GM21737 (cell line): ENCODE results near the gene ANKS1A.
A peak's percentile ranks its signal among the peaks of the same experiment; 100 is the strongest.
"Not testable (repeated sequence)": the region's sequence is repeated elsewhere in the genome, so short reads cannot be mapped to it uniquely, and the experiment has no call there.

Experiments used
- ATAC-seq: cut with Tn5 transposase; IDR thresholded peaks from one replicate; pipeline ENCODE4 v1.9.1; 2021; ENCODE audit warnings: mild to moderate bottlenecking, moderate library complexity; ENCODE audit not compliant: unreplicated experiment

Gene ANKS1A, protein sequence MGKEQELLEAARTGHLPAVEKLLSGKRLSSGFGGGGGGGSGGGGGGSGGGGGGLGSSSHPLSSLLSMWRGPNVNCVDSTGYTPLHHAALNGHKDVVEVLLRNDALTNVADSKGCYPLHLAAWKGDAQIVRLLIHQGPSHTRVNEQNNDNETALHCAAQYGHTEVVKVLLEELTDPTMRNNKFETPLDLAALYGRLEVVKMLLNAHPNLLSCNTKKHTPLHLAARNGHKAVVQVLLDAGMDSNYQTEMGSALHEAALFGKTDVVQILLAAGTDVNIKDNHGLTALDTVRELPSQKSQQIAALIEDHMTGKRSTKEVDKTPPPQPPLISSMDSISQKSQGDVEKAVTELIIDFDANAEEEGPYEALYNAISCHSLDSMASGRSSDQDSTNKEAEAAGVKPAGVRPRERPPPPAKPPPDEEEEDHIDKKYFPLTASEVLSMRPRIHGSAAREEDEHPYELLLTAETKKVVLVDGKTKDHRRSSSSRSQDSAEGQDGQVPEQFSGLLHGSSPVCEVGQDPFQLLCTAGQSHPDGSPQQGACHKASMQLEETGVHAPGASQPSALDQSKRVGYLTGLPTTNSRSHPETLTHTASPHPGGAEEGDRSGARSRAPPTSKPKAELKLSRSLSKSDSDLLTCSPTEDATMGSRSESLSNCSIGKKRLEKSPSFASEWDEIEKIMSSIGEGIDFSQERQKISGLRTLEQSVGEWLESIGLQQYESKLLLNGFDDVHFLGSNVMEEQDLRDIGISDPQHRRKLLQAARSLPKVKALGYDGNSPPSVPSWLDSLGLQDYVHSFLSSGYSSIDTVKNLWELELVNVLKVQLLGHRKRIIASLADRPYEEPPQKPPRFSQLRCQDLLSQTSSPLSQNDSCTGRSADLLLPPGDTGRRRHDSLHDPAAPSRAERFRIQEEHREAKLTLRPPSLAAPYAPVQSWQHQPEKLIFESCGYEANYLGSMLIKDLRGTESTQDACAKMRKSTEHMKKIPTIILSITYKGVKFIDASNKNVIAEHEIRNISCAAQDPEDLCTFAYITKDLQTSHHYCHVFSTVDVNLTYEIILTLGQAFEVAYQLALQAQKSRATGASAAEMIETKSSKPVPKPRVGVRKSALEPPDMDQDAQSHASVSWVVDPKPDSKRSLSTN

DNA sequence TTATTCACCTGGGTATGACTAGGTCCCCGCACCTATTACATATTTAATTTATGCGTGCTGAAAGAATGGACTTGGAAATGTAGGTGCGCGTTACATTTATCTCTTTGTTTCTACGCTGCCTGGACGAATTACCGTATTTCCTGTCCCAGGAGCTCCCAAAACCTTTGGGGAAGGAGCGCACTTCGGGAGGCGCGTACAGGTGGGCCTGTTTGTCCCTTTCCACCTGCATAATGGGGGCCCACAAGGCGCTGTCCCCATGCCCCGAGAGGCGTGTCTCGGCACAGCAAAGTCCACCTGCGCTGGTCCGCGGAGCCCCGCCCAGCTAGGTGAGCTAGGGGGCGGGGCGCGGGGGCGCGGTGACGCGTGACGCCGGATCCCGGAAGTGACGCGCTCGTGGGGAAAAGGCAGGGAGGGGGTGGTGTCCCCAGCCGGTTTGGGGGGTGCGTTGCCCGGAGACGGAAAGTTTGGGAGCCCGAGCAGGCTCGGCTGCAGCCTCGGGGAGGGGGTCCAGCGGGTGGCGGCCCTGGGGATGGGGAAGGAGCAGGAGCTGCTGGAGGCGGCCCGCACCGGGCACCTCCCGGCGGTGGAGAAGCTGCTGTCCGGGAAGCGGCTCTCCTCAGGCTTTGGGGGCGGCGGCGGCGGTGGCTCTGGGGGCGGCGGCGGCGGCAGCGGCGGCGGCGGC, at the start of gene ANKS1A:
Gene ANKS1A (plus strand): TSS at position 382 of the 682 bp plus-strand sequence. CDS start 148 bp downstream, at position 530.
- peak; percentile 64 for ATAC-seq

GRCh38 chr6:34839666-34840352, 49.2 kb upstream of the ANKS1A start:
- no peak for ATAC-seq

GRCh38 chr6:34849066-34849465, 40.0 kb upstream of the ANKS1A start:
- not testable (repeated sequence) for ATAC-seq

DNA sequence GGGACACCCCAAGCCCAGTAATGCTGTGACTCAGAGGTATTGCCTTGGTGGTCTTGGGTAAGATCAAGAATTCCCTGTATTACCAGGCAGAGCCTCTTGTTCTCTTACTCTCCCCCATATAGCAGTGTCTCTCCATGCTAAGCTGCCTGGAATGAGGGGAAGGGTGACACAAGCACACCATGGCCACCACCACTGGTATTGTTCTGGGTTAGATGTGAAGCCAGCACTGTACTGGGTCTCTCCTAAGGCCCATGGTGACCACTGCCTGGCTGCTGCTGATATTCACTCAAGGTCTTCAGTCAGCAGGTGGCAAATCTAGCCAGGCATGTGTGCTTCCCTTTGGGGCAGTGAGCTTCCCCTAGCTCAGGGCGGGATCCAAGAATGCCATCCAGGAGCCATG, 37.7 kb upstream of the ANKS1A start:
- ATAC-seq = no peak

DNA sequence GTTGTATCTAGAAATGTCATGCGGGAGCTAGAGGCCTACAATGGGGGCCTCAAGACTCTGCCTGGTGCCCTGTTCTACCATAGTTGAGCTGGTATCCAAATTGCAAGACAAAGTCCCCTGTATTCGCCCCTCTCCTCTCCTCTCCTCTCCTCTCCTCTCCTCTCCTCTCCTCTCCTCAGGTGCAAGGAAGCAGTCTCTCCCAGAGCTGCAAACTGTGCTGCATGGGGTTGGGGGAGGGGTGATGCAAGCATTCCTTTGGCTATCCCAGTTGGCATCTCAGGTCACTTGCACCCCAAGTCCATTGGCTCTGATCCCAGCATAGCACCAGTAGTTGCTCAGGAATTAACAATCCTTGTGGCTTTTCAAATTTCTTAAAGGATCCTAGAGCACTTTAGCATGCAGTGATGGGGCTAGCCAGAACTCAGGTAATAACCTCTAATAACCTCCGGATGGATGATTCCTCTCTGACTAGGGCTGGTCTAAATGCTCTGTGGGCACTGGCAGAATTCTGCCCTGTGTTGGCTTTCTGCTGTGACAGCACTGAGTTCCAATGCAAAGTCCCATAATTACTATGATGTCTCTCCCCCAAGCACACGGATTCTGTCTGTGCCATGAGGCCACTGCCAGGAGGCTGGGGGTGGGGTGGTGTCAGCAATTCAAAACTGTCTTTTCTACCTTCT, 36.5 kb upstream of the ANKS1A start:
- ATAC-seq = no peak

DNA sequence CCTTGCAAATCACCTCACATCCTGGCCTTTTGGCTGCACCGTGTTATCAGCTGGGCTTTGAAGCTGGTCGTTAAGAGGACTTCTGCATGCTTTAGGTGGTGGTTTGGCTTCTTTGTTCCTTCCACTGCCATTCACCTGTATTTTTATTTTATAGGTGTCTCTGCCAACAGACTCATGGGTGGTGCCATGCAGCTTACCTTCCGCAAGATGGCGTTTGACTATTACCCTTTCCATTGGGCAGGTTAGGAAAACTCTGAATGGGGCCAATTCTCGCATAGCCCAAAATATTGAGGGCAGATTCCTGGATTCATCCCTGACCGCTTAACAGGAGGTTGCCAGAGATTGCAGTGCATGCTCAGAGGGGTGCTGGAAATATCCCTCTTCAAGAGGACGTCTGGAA, 33.6 kb upstream of the ANKS1A start:
- no peak for ATAC-seq

GRCh38 chr6:34858681-34859080, 30.4 kb upstream of the ANKS1A start:
- ATAC-seq = no peak

GRCh38 chr6:34859951-34860350, 29.1 kb upstream of the ANKS1A start:
- ATAC-seq = no peak

DNA sequence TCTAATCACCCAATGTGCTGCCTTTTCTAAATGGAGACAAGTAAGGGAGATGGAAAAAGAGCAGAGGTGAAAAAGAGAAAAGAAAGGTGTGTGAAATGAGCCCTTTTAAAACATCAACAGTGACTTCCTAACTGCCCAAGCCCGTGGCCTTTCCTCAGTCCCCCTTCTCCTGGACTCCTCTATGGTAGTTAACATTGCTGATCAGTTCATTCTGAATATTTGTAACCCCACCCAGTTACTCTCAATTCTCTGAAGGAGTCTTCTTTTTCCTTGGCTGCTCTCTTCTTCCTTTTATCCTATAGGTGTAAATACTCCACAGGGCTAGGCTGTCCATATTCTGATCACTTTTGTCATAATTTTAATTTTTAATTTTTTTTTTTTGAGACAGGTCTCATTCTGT, 28.3 kb upstream of the ANKS1A start:
- no peak for ATAC-seq

DNA sequence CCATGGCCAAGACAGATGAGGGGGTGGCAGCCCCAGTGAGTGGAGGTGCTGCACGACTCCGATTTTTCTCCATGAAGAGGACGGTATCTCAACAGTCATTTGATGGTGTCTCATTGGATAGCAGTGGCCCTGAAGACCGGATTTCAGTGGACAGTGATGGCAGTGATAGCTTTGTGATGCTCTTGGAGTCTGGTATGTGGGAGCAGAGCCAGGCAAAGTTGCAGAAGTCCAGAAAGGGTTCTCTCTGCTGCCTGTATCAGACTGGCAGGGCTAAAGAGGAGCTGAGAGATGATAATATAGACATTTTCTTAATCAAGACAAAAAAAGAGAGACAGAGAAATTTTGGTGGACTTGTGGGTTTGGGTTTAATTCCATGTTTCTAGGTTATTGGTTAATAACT, 25.0 kb upstream of the ANKS1A start:
- ATAC-seq = no peak

GRCh38 chr6:34865107-34865506, 23.9 kb upstream of the ANKS1A start:
- no peak for ATAC-seq

- no peak for ATAC-seq
These were observed 22.5 kb upstream of the ANKS1A start for GRCh38 chr6:34866509-34866908.

- ATAC-seq = no peak
These were observed 21.6 kb upstream of the ANKS1A start for GRCh38 chr6:34867484-34867883.

- no peak for ATAC-seq
These were observed 17.2 kb upstream of the ANKS1A start for GRCh38 chr6:34871853-34872252.

GRCh38 chr6:34872332-34872731, 16.7 kb upstream of the ANKS1A start:
- no peak for ATAC-seq

GRCh38 chr6:34875292-34876213, 13.5 kb upstream of the ANKS1A start:
- no peak for ATAC-seq

GRCh38 chr6:34876472-34876871, 12.6 kb upstream of the ANKS1A start:
- no peak for ATAC-seq

GRCh38 chr6:34877259-34877658, 11.8 kb upstream of the ANKS1A start:
- no peak for ATAC-seq
